B cell (primary cell): ENCODE measurements around the gene UHRF1. TPM values are rescaled to one million over a fixed set of nuclear protein-coding genes. Genes with fewer than 3 reads are reported as not detected.

Experiments
- ATAC-seq: fragments of 200-7000 bp; cut with Tn5 transposase; one replicate; pipeline ENCODE4 v1.10.0; 2021; ENCODE audit warnings: low read depth, mild to moderate bottlenecking, moderate number of reproducible peaks, moderate library complexity
- CTCF ChIA-PET: fragments of 350-600 bp; sonication (Branson Sonifier 250); formaldehyde crosslinking; loops from one replicate; lab custom pipeline; 2021; ENCODE audit warnings: antibody characterized with exemption, inconsistent platforms; lab: Charles Lee
- POLR2A ChIA-PET: fragments of 350-600 bp; sonication (Branson Sonifier 250); formaldehyde crosslinking; loops from one replicate; lab custom pipeline; 2021; ENCODE audit warnings: antibody characterized with exemption; lab: Charles Lee
- DNase-seq: peaks from one replicate; pipeline ENCODE4 v3.0.0; 2013
- H2AFZ ChIP-seq: 2 replicates; pipeline ENCODE4 v1.6.1; 2012; ENCODE audit warnings: mild to moderate bottlenecking, low read depth, low read length; ENCODE audit not compliant: insufficient read depth, poor library complexity, severe bottlenecking
- H3K27ac ChIP-seq, 2 donors: 1 replicate in 1 of 2; 2 replicates in 1 of 2; pipeline ENCODE4 v1.5.1; 2012 to 2013; ENCODE audit warnings: low read length in 2 of 2, mild to moderate bottlenecking in 2 of 2, moderate library complexity in 1 of 2
- H3K27me3 ChIP-seq, 4 experiments: fragments of 200-600 bp in 1 of 4; sonication (generic) in 1 of 4; replicated peaks in 1 of 4; 1 replicate in 2 of 4; 2 replicates in 2 of 4; pipeline versions ENCODE4 v1.6.1 to v1.7.0; 2013 to 2016; ENCODE audit warnings: low read length in 3 of 4, mild to moderate bottlenecking in 2 of 4, mixed read lengths in 1 of 4, moderate library complexity in 1 of 4; ENCODE audit not compliant: insufficient read depth in 4 of 4, control insufficient read depth in 3 of 4; ENCODE audit errors: control extremely low read depth in 1 of 4
- H3K36me3 ChIP-seq, 2 experiments: replicated peaks in 1 of 2; 1 replicate in 1 of 2; 2 replicates in 1 of 2; pipeline versions ENCODE4 v1.6.1 to v1.7.1; 2013; ENCODE audit warnings: low read length in 1 of 2; ENCODE audit not compliant: insufficient read depth in 2 of 2, control insufficient read depth in 1 of 2; ENCODE audit errors: control extremely low read depth in 1 of 2, extremely low read depth in 1 of 2
- H3K4me1 ChIP-seq, 2 donors: fragments of 200-600 bp in 1 of 2; sonication (generic) in 1 of 2; 1 replicate in 1 of 2; 2 replicates in 1 of 2; pipeline versions ENCODE4 v1.5.1 to v1.6.1; 2013 to 2017; ENCODE audit warnings: low read length in 2 of 2; ENCODE audit not compliant: control insufficient read depth in 2 of 2, insufficient read depth in 2 of 2
- H3K4me2 ChIP-seq: replicated peaks from 2 replicates; pipeline ENCODE3; 2012; ENCODE audit warnings: mild to moderate bottlenecking, low read depth, low read length; ENCODE audit not compliant: poor library complexity, severe bottlenecking
- H3K4me3 ChIP-seq, 5 experiments: fragments of 200-600 bp in 1 of 5; sonication (generic) in 1 of 5; 1 replicate in 3 of 5; 2 replicates in 2 of 5; pipeline versions ENCODE4 v1.5.1 to v1.7.0; 2011 to 2016; ENCODE audit warnings: low read length in 4 of 5, mild to moderate bottlenecking in 4 of 5, low read depth in 2 of 5, control low read depth in 1 of 5, moderate library complexity in 1 of 5; ENCODE audit not compliant: insufficient read depth in 1 of 5; ENCODE audit errors: control extremely low read depth in 1 of 5, extremely low read depth in 1 of 5
- H3K79me2 ChIP-seq: fragments of 200-600 bp; sonication (generic); one replicate; pipeline ENCODE4 v1.6.0; 2016; ENCODE audit warnings: low read length; ENCODE audit not compliant: control insufficient read depth, insufficient read depth
- H3K9ac ChIP-seq: fragments of 200-600 bp; sonication (generic); 2 replicates; pipeline ENCODE4 v1.6.1; 2017; ENCODE audit warnings: mild to moderate bottlenecking, low read length, moderate library complexity
- H3K9me3 ChIP-seq, 3 donors: one replicate each; pipeline versions ENCODE4 v1.6.1 to v1.7.1; 2013; ENCODE audit warnings: low read length in 2 of 3; ENCODE audit not compliant: control insufficient read depth in 2 of 3, insufficient read depth in 1 of 3; ENCODE audit errors: control extremely low read depth in 1 of 3
- H4K20me1 ChIP-seq: 2 replicates; pipeline ENCODE4 v1.6.0; 2012; ENCODE audit warnings: mild to moderate bottlenecking, low read length; ENCODE audit not compliant: insufficient read depth, control insufficient read depth, poor library complexity, severe bottlenecking
- H3K27ac Mint-ChIP-seq: one replicate; pipeline ENCODE4 v1.8.0; 2021; ENCODE audit warnings: mixed read lengths
- H3K27me3 Mint-ChIP-seq: one replicate; pipeline ENCODE4 v1.8.0; 2021; ENCODE audit warnings: mixed read lengths
- H3K4me1 Mint-ChIP-seq: one replicate; pipeline ENCODE4 v1.8.0; 2021; ENCODE audit warnings: mixed read lengths
- H3K4me3 Mint-ChIP-seq: one replicate; pipeline ENCODE4 v1.8.0; 2021; ENCODE audit warnings: mixed read lengths
- H3K9me3 Mint-ChIP-seq: one replicate; pipeline ENCODE4 v1.8.0; 2022; ENCODE audit warnings: mixed read lengths; ENCODE audit not compliant: insufficient read depth
- CTCF ChIP-seq: fragments of 200-600 bp; IDR thresholded peaks from one replicate; pipeline ENCODE4 v1.8.0; 2022; ENCODE audit warnings: antibody characterized with exemption, mild to moderate bottlenecking
- EZH2 ChIP-seq: IDR thresholded peaks from 2 replicates; pipeline ENCODE4 v1.6.1; 2012; ENCODE audit warnings: borderline replicate concordance, low read depth, mild to moderate bottlenecking, moderate library complexity, low read length; ENCODE audit not compliant: insufficient read depth, poor library complexity, severe bottlenecking
- WGBS: methylation state at CpG from one replicate; pipeline ENCODE4 v1.1.5; 2013; ENCODE audit warnings: missing lambda C conversion rate; ENCODE audit not compliant: insufficient coverage; 5-methylcytosine and 5-hydroxymethylcytosine counted together
- intact Hi-C: fragments of 100-400 bp; cut with micrococcal nuclease; formaldehyde crosslinking; loops from one replicate; pipeline ENCODE4 v1.10.0; 2022
- polyA plus RNA-seq: library from polyadenylated mRNA; depleted of rRNA; stranded (reverse); fragments of >200 nt; gene quantifications from 2 replicates; pipeline ENCODE4 v1.2.3, GENCODE V29; 2012
- total RNA-seq, 2 donors: library from RNA; stranded (reverse); fragments of 120-200 nt in 1 of 2; gene quantifications; 1 replicate in 1 of 2; 2 replicates in 1 of 2; pipeline versions ENCODE4 v1.2.3 to v1.2.4, GENCODE V29; 2013 to 2022

Gene UHRF1
- total and polyA plus RNA-seq, 2 donors (not counting 1 experiment from before 2014, with no cell fraction given): 0.32 to 0.55 TPM

- DNase-seq: no peak
- H3K4me1 Mint-ChIP-seq: peaks cover 26% of the 10 kb centered on the region
- peaks cover 23 to 31% of the 10 kb centered on the region in 2 donors for H3K4me1 ChIP-seq
- intact Hi-C loops: no loop called here
- ChIA-PET POLR2A (no interaction called here), CTCF (interaction anchor here (1.2 to 15.4 kb wide), 2 partner anchors 36 to 97 kb away, joined by 3 to 219 read pairs; partner anchors contain the start of gene PLIN3)
- H3K4me3 ChIP-seq: no peak overlapping the region
- no peak overlapping the region for H3K4me2 ChIP-seq
- peaks cover 0 to 3% (median 0%) of the 10 kb centered on the region in 4 experiments for H3K27me3 ChIP-seq
- H3K9ac ChIP-seq: no peak overlapping the region
- H3K4me3 Mint-ChIP-seq: no peak overlapping the region
- H3K27ac Mint-ChIP-seq: no peak overlapping the region
- peaks cover 0 to 2% of the 10 kb centered on the region in 2 experiments for H3K36me3 ChIP-seq
- no peak overlapping the region for H3K27ac ChIP-seq
- no peak overlapping the region for H2AFZ ChIP-seq
- H4K20me1 ChIP-seq: peaks cover 76% of the 10 kb centered on the region
- peaks cover 87% of the 10 kb centered on the region for H3K79me2 ChIP-seq
- H3K9me3 ChIP-seq: no peaks in the 10 kb centered on the region
- WGBS: 98% methylated on average over 6 of the region's 8 CpGs
- no peak for ATAC-seq
- TF ChIP-seq CTCF: no peak
- TF ChIP-seq EZH2: no peak
- H3K9me3 Mint-ChIP-seq: no peaks in the 10 kb centered on the region
- H3K27me3 Mint-ChIP-seq: no peaks in the 10 kb centered on the region
These were observed 2.3 kb upstream of the UHRF1 start for GRCh38 chr19:4906963-4907362.

- ATAC-seq: no peak
- TF ChIP-seq EZH2 (no peak), CTCF (no peak)
- peaks cover 40% of the 10 kb centered on the region for H3K4me1 Mint-ChIP-seq
- no peaks in the 10 kb centered on the region for H3K27me3 Mint-ChIP-seq
- intact Hi-C loops: no loop called here
- peaks cover 1 to 2% of the 10 kb centered on the region in 2 experiments for H3K36me3 ChIP-seq
- no peaks in the 10 kb centered on the region for H3K9me3 ChIP-seq
- DNase-seq: no peak
- H3K4me3 Mint-ChIP-seq: peak overlapping the region; percentile 64
- POLR2A ChIA-PET: interaction anchor here (0.6 kb wide), 1 partner anchor 423 kb away, joined by 3 read pairs; no protein-coding TSS in a partner anchor
- CTCF ChIA-PET: interaction anchor here (15.4 kb wide), 1 partner anchor 37 kb away, joined by 219 read pairs; the partner anchor contains the start of gene PLIN3
- H3K4me1 ChIP-seq: peaks cover 32 to 41% of the 10 kb centered on the region in 2 donors
- no peak overlapping the region for H3K27ac ChIP-seq
- no peak overlapping the region for H2AFZ ChIP-seq
- peaks cover 90% of the 10 kb centered on the region for H3K79me2 ChIP-seq
- peak overlapping the region; percentile 99 for H3K4me2 ChIP-seq
- H3K9ac ChIP-seq: no peak overlapping the region
- H4K20me1 ChIP-seq: peaks cover 77% of the 10 kb centered on the region
- H3K27ac Mint-ChIP-seq: no peak overlapping the region
- H3K9me3 Mint-ChIP-seq: no peaks in the 10 kb centered on the region
- 82% methylated on average over 5 of the region's 5 CpGs for WGBS
- no peak overlapping the region for H3K4me3 ChIP-seq
- peaks cover 0 to 3% (median 0%) of the 10 kb centered on the region in 4 experiments for H3K27me3 ChIP-seq
These were observed 941 bp upstream of the UHRF1 start for GRCh38 chr19:4908360-4908759.
